Measurements from ENCODE around the gene KIRREL3.
A peak's percentile ranks its signal among the peaks of the same experiment; 100 is the strongest.

KIRREL3 gene

GRCh38 chr11:126821827-126822226 lies 178.7 kb downstream of the KIRREL3 start:
- DNase-seq: no peak

GRCh38 chr11:126819194-126819593 lies 181.4 kb downstream of the KIRREL3 start:
- no peak for DNase-seq

GRCh38 chr11:126817523-126818450 lies 182.8 kb downstream of the KIRREL3 start:
- DNase-seq: peak; percentile 25

GRCh38 chr11:126817096-126817495 lies 183.5 kb downstream of the KIRREL3 start:
- peak; percentile 26 for DNase-seq

- DNase-seq: peak; percentile 61
Measured at GRCh38 chr11:126816645-126817044, 183.9 kb downstream of the KIRREL3 start.

- DNase-seq: peak; percentile 61
Measured at GRCh38 chr11:126815111-126815510, 185.5 kb downstream of the KIRREL3 start.

GRCh38 chr11:126810776-126811175 lies 189.8 kb downstream of the KIRREL3 start:
- no peak for DNase-seq

- DNase-seq: peak; percentile 21
Measured at GRCh38 chr11:126809514-126810289, 190.9 kb downstream of the KIRREL3 start.

GRCh38 chr11:126808836-126809235 lies 191.7 kb downstream of the KIRREL3 start:
- DNase-seq: no peak

GRCh38 chr11:126808296-126808695 lies 192.3 kb downstream of the KIRREL3 start:
- no peak for DNase-seq

GRCh38 chr11:126805870-126806269 lies 194.7 kb downstream of the KIRREL3 start:
- no peak for DNase-seq

- DNase-seq: no peak
Measured at GRCh38 chr11:126804363-126804762, 196.2 kb downstream of the KIRREL3 start.

- DNase-seq: peak; percentile 68
Measured at GRCh38 chr11:126800009-126800408, 200.6 kb downstream of the KIRREL3 start.

- no peak for DNase-seq
Measured at GRCh38 chr11:126797457-126798169, 203.0 kb downstream of the KIRREL3 start.

- DNase-seq: no peak
Measured at GRCh38 chr11:126793596-126793995, 207.0 kb downstream of the KIRREL3 start.

GRCh38 chr11:126791991-126792390 lies 208.6 kb downstream of the KIRREL3 start:
- no peak for DNase-seq

GRCh38 chr11:126791446-126791845 lies 209.1 kb downstream of the KIRREL3 start:
- no peak for DNase-seq

GRCh38 chr11:126790550-126791081 lies 210.0 kb downstream of the KIRREL3 start:
- DNase-seq: peak; percentile 86

GRCh38 chr11:126782810-126783209 lies 217.8 kb downstream of the KIRREL3 start:
- DNase-seq: no peak

GRCh38 chr11:126781942-126782341 lies 218.6 kb downstream of the KIRREL3 start:
- no peak for DNase-seq

- no peak for DNase-seq
Measured at GRCh38 chr11:126776119-126776518, 224.5 kb downstream of the KIRREL3 start.

- DNase-seq: no peak
Measured at GRCh38 chr11:126772267-126772666, 228.3 kb downstream of the KIRREL3 start.

- DNase-seq: no peak
Measured at GRCh38 chr11:126768702-126769101, 231.9 kb downstream of the KIRREL3 start.

All from fibroblast of upper back skin (primary cell).